Natural killer cell (primary cell): ENCODE results near the gene MAT1A. TPM values are rescaled to one million over a fixed set of nuclear protein-coding genes. Genes with fewer than 3 reads are reported as not detected.

Experiments
- ATAC-seq, 3 donors: fragments of 150-1000 bp in 2 of 3; fragments of 200-7000 bp in 1 of 3; cut with Tn5 transposase; 1 replicate in 1 of 3; 2 replicates in 2 of 3; pipeline ENCODE4 v1.10.0; 2021; ENCODE audit warnings: mild to moderate bottlenecking in 2 of 3, moderate library complexity in 2 of 3
- DNase-seq, 2 donors: peaks; one replicate each; pipeline versions ENCODE4 v3.0.0 to v3.0.0-alpha.2; 2013 to 2021; ENCODE audit warnings: mixed read lengths in 1 of 2
- H3K27ac ChIP-seq: one replicate; pipeline ENCODE4 v1.5.1; 2013; ENCODE audit warnings: mild to moderate bottlenecking, low read length
- H3K27me3 ChIP-seq: one replicate; pipeline ENCODE4 v1.6.1; 2013; ENCODE audit warnings: low read length; ENCODE audit not compliant: control insufficient read depth, insufficient read depth
- H3K36me3 ChIP-seq: one replicate; pipeline ENCODE4 v1.6.1; 2013; ENCODE audit warnings: low read length; ENCODE audit not compliant: control insufficient read depth, insufficient read depth
- H3K4me1 ChIP-seq: one replicate; pipeline ENCODE4 v1.6.1; 2013; ENCODE audit warnings: low read length; ENCODE audit not compliant: control insufficient read depth, insufficient read depth
- H3K4me3 ChIP-seq: one replicate; pipeline ENCODE4 v1.5.1; 2013; ENCODE audit warnings: low read length
- H3K9me3 ChIP-seq: one replicate; pipeline ENCODE4 v1.6.1; 2013; ENCODE audit warnings: low read length; ENCODE audit not compliant: control insufficient read depth, insufficient read depth
- H3K27ac Mint-ChIP-seq, 2 donors: one replicate each; pipeline ENCODE4 v1.8.0; 2022; ENCODE audit warnings: mild to moderate bottlenecking in 2 of 2, mixed read lengths in 2 of 2, moderate library complexity in 1 of 2
- H3K27me3 Mint-ChIP-seq, 2 donors: one replicate each; pipeline ENCODE4 v1.8.0; 2022; ENCODE audit warnings: low read depth in 2 of 2, mixed read lengths in 2 of 2
- H3K36me3 Mint-ChIP-seq: one replicate; pipeline ENCODE4 v1.8.0; 2022; ENCODE audit warnings: mixed read lengths
- H3K4me1 Mint-ChIP-seq, 2 donors: one replicate each; pipeline ENCODE4 v1.8.0; 2022; ENCODE audit warnings: mixed read lengths in 2 of 2
- H3K4me3 Mint-ChIP-seq: one replicate; pipeline ENCODE4 v1.8.0; 2022; ENCODE audit warnings: mild to moderate bottlenecking, moderate library complexity, mixed read lengths
- H3K9me3 Mint-ChIP-seq, 2 donors: one replicate each; pipeline ENCODE4 v1.8.0; 2022; ENCODE audit warnings: mixed read lengths in 2 of 2
- WGBS: methylation state at CpG from one replicate; pipeline ENCODE4 v1.1.7; 2013; ENCODE audit warnings: missing lambda C conversion rate; ENCODE audit not compliant: insufficient coverage; 5-methylcytosine and 5-hydroxymethylcytosine counted together
- intact Hi-C: fragments of 100-400 bp; cut with micrococcal nuclease; formaldehyde crosslinking; loops from one replicate; pipeline ENCODE4 v1.14.2; 2022
- total RNA-seq, 4 donors: library from RNA; stranded (reverse); fragments of 120-200 nt in 1 of 4; gene quantifications; one replicate each; pipeline versions ENCODE4 v1.2.3 to v1.2.4, GENCODE V29; 2013 to 2022
- TF ChIP-seq, protein P1 (sequence below): fragments of 200-600 bp; IDR thresholded peaks from one replicate; pipeline ENCODE4 v1.8.0; 2022; ENCODE audit warnings: antibody characterized with exemption

The MAT1A gene
- total RNA-seq, 3 donors from 2014 or later (not counting 1 experiment from before 2014, with no cell fraction given) = not detected

GRCh38 chr10:80270887-80271286, 18.6 kb downstream of the MAT1A start:
- Histone ChIP-seq H3K4me1 (no peaks in the 10 kb centered on the region), H3K27ac (no peak overlapping the region), H3K36me3 (no peaks in the 10 kb centered on the region), H3K27me3 (no peaks in the 10 kb centered on the region), H3K9me3 (no peaks in the 10 kb centered on the region), H3K4me3 (no peak overlapping the region)
- intact Hi-C loops = no loop called here
- H3K27ac Mint-ChIP-seq = no peak overlapping the region
- no peak overlapping the region for H3K4me3 Mint-ChIP-seq
- H3K27me3 Mint-ChIP-seq = peaks cover 0 to 13% of the 10 kb centered on the region in 2 donors
- TF ChIP-seq, protein P1, sequence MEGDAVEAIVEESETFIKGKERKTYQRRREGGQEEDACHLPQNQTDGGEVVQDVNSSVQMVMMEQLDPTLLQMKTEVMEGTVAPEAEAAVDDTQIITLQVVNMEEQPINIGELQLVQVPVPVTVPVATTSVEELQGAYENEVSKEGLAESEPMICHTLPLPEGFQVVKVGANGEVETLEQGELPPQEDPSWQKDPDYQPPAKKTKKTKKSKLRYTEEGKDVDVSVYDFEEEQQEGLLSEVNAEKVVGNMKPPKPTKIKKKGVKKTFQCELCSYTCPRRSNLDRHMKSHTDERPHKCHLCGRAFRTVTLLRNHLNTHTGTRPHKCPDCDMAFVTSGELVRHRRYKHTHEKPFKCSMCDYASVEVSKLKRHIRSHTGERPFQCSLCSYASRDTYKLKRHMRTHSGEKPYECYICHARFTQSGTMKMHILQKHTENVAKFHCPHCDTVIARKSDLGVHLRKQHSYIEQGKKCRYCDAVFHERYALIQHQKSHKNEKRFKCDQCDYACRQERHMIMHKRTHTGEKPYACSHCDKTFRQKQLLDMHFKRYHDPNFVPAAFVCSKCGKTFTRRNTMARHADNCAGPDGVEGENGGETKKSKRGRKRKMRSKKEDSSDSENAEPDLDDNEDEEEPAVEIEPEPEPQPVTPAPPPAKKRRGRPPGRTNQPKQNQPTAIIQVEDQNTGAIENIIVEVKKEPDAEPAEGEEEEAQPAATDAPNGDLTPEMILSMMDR = no peak
- no peaks in the 10 kb centered on the region for H3K4me1 Mint-ChIP-seq
- DNase-seq = no peak
- WGBS = 82% methylated on average over 6 of the region's 7 CpGs
- H3K9me3 Mint-ChIP-seq = no peaks in the 10 kb centered on the region
- ATAC-seq = no peak
- H3K36me3 Mint-ChIP-seq = no peaks in the 10 kb centered on the region

GRCh38 chr10:80268938-80269588, 20.4 kb downstream of the MAT1A start:
- Histone ChIP-seq H3K9me3 (no peaks in the 10 kb centered on the region), H3K36me3 (no peaks in the 10 kb centered on the region), H3K27me3 (no peaks in the 10 kb centered on the region), H3K4me1 (no peaks in the 10 kb centered on the region), H3K27ac (no peak overlapping the region), H3K4me3 (no peak overlapping the region)
- Mint-ChIP-seq H3K4me3 (no peak overlapping the region), H3K27ac (no peak overlapping the region), H3K27me3 (peaks cover 0 to 18% of the 10 kb centered on the region in 2 donors), H3K36me3 (no peaks in the 10 kb centered on the region), H3K4me1 (no peaks in the 10 kb centered on the region), H3K9me3 (no peaks in the 10 kb centered on the region)
- no peak for ATAC-seq
- TF ChIP-seq, protein P1 = no peak
- WGBS = 82% methylated on average over 4 of the region's 4 CpGs
- no peak for DNase-seq
- intact Hi-C loops = no loop called here

DNA sequence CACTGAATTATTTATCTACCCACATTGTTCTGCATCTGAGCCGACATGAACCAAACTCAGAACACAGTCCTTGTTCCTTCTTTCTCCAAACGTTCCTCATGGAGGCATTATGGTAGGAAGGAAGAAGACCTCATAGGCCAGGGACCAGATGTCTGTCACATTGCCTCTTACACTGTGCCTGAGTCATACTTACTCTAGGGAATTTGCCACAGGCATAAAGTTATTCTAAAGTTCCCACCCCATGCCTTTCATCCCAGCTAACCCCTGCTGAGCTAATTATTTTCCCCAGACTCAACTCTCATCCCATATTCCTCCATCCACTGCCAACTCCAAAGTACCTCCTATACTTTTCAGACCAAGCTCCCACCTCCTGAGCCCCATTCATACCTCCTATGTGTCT, 21.2 kb downstream of the MAT1A start:
- TF ChIP-seq, protein P1 = no peak
- Histone ChIP-seq H3K4me1 (no peaks in the 10 kb centered on the region), H3K27me3 (no peaks in the 10 kb centered on the region), H3K9me3 (no peaks in the 10 kb centered on the region), H3K27ac (no peak overlapping the region), H3K36me3 (no peaks in the 10 kb centered on the region), H3K4me3 (no peak overlapping the region)
- Mint-ChIP-seq H3K27ac (no peak overlapping the region), H3K36me3 (no peaks in the 10 kb centered on the region), H3K9me3 (no peaks in the 10 kb centered on the region), H3K27me3 (peaks cover 0 to 18% of the 10 kb centered on the region in 2 donors), H3K4me1 (no peaks in the 10 kb centered on the region), H3K4me3 (no peak overlapping the region)
- intact Hi-C loops = no loop called here
- WGBS = no CpG with 5 or more reads among the region's 2 CpGs
- ATAC-seq (no peak), DNase-seq (no peak)

- H3K27me3 Mint-ChIP-seq = peaks cover 0 to 18% of the 10 kb centered on the region in 2 donors
- ATAC-seq (no peak), DNase-seq (no peak)
- H3K4me1 ChIP-seq = no peaks in the 10 kb centered on the region
- intact Hi-C loops = no loop called here
- no peak overlapping the region for H3K4me3 ChIP-seq
- H3K9me3 ChIP-seq = no peaks in the 10 kb centered on the region
- H3K9me3 Mint-ChIP-seq = no peaks in the 10 kb centered on the region
- TF ChIP-seq, protein P1 = no peak
- H3K4me1 Mint-ChIP-seq = no peaks in the 10 kb centered on the region
- H3K36me3 Mint-ChIP-seq = no peaks in the 10 kb centered on the region
- no peaks in the 10 kb centered on the region for H3K36me3 ChIP-seq
- 91% methylated on average over 4 of the region's 4 CpGs for WGBS
- H3K4me3 Mint-ChIP-seq = no peak overlapping the region
- no peaks in the 10 kb centered on the region for H3K27me3 ChIP-seq
- no peak overlapping the region for H3K27ac Mint-ChIP-seq
- no peak overlapping the region for H3K27ac ChIP-seq
These were observed 23.0 kb downstream of the MAT1A start for GRCh38 chr10:80266513-80266863.
